ENCODE data around the gene C1QTNF3.
A peak's percentile ranks its signal among the peaks of the same experiment; 100 is the strongest.
"Not testable (repeated sequence)": the region's sequence is repeated elsewhere in the genome, so short reads cannot be mapped to it uniquely, and the experiment has no call there.

The C1QTNF3 gene

GRCh38 chr5:34021334-34021733 is 21.7 kb downstream of the C1QTNF3 start:
- no peak for DNase-seq (ENCODE audit: low read depth)

GRCh38 chr5:34020726-34021125 is 22.3 kb downstream of the C1QTNF3 start:
- no peak for DNase-seq (ENCODE audit: low read depth)

- DNase-seq (ENCODE audit: low read depth) = no peak
Observed at GRCh38 chr5:34017254-34017653, 25.8 kb downstream of the C1QTNF3 start.

GRCh38 chr5:34016750-34017149 is 26.3 kb downstream of the C1QTNF3 start:
- DNase-seq (ENCODE audit: low read depth) = no peak

GRCh38 chr5:34016222-34016621 is 26.8 kb downstream of the C1QTNF3 start:
- no peak for DNase-seq (ENCODE audit: low read depth)

- no peak for DNase-seq (ENCODE audit: low read depth)
Observed at GRCh38 chr5:34015120-34015822, 27.7 kb downstream of the C1QTNF3 start.

GRCh38 chr5:34014626-34015025 is 28.4 kb downstream of the C1QTNF3 start:
- DNase-seq (ENCODE audit: low read depth) = no peak

- DNase-seq (ENCODE audit: low read depth) = no peak
Observed at GRCh38 chr5:34013547-34013946, 29.5 kb downstream of the C1QTNF3 start.

GRCh38 chr5:34012791-34013190 is 30.2 kb downstream of the C1QTNF3 start:
- no peak for DNase-seq (ENCODE audit: low read depth)

GRCh38 chr5:34011536-34011935 is 31.5 kb downstream of the C1QTNF3 start:
- no peak for DNase-seq (ENCODE audit: low read depth)

- not testable (repeated sequence) for DNase-seq (ENCODE audit: low read depth)
Observed at GRCh38 chr5:34010146-34010545, 32.9 kb downstream of the C1QTNF3 start.

GRCh38 chr5:34009610-34010009 is 33.4 kb downstream of the C1QTNF3 start:
- no peak for DNase-seq (ENCODE audit: low read depth)

GRCh38 chr5:34008802-34009201 is 34.2 kb downstream of the C1QTNF3 start:
- no peak for DNase-seq (ENCODE audit: low read depth)

GRCh38 chr5:34007621-34008600 is 35.1 kb downstream of the C1QTNF3 start, which contains the start of gene AMACR:
Gene AMACR, minus strand, starts transcription at chr5:34008050. Its CDS starts 31 bp downstream, at chr5:34008019.
- DNase-seq (ENCODE audit: low read depth) = peak; percentile 84

GRCh38 chr5:34007201-34007620 is 35.8 kb downstream of the C1QTNF3 start:
- DNase-seq (ENCODE audit: low read depth) = no peak

GRCh38 chr5:34005681-34006080 is 37.3 kb downstream of the C1QTNF3 start:
- no peak for DNase-seq (ENCODE audit: low read depth)

- DNase-seq (ENCODE audit: low read depth) = no peak
Observed at GRCh38 chr5:34005211-34005610, 37.8 kb downstream of the C1QTNF3 start.

- no peak for DNase-seq (ENCODE audit: low read depth)
Observed at GRCh38 chr5:34003941-34004340, 39.1 kb downstream of the C1QTNF3 start.

- no peak for DNase-seq (ENCODE audit: low read depth)
Observed at GRCh38 chr5:34002629-34003328, 40.2 kb downstream of the C1QTNF3 start.

- DNase-seq (ENCODE audit: low read depth) = no peak
Observed at GRCh38 chr5:34001241-34001841, 41.7 kb downstream of the C1QTNF3 start.

GRCh38 chr5:33999978-34000377 is 43.0 kb downstream of the C1QTNF3 start:
- DNase-seq (ENCODE audit: low read depth) = no peak

All from activated T-helper 1 cell treated with Interleukin-2 at 50 U/mL for 16 hours (primary cell).